Fibroblast of skin of right biceps (primary cell): ENCODE data around the gene PDE6D.

Source experiments
- DNase-seq: peaks from one replicate; pipeline ENCODE4 v3.0.0-alpha.2; 2013

Gene PDE6D

GRCh38 chr2:231706731-231707624 lies 74.1 kb downstream of the PDE6D start:
- peak; percentile 99 for DNase-seq

DNA sequence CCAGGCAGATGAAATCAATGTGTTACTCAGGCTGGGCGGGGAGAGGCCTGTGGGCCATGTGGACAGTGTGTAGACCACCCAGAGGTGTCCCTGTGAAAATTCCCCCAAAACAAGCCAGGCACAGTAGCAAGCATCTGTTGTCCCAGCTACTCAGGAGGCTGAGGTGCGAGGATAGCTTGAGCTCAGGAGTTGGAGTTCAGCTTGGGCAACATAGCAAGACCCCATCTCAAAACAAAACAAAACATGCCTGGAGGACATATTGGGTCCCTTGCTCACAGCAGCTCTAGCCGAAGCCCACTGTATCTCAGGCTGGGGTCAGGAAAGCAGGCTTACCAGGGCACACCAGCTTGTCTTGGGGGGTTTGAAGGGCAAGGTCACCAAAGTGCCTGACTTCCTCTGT lies 77.1 kb downstream of the PDE6D start:
- no peak for DNase-seq

- no peak for DNase-seq
Measured at GRCh38 chr2:231701456-231702373, 79.4 kb downstream of the PDE6D start.

- DNase-seq = peak; percentile 67
Measured at GRCh38 chr2:231699006-231699405, 82.1 kb downstream of the PDE6D start.

DNA sequence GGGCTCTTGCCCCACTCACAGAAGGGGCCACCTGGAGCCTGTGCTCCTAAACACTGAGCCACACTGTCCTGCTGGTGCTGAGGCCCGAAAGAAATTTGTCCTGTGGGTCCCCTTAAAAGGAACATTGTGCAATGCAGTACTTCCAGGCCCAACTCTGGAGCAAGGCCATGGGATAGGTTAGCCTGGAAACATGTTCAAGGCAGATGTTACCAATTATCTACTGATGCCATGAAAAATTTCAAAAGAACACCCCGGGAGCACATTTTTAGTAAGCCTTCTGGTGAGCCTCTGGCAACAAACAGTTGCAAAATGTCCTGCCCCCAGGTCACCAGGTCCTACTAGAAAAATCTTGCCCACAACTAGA lies 85.1 kb downstream of the PDE6D start:
- peak; percentile 65 for DNase-seq

- DNase-seq = peak; percentile 19
Measured at GRCh38 chr2:231693956-231694355, 87.1 kb downstream of the PDE6D start.

DNA sequence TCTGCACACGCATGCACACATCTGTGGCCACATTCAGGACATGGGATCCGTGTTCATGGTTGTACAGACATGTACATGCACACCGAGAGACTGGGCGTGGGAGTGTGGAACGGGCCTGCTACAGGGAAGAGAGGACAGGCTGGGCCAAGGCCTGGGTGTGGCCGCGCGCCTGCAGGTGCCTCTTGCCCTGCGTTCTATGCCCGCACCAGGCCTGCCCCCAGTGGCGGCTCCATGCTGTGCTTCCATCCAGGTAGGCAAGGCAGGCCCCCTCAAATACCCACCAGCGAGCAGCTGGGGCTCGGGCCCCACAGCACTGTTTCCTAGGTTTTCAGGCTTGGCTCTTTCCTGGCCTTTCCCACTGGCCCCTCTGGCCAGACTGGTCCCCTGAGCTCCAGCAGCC lies 88.2 kb downstream of the PDE6D start:
- no peak for DNase-seq

- DNase-seq = no peak
Measured at GRCh38 chr2:231691251-231691772, 89.8 kb downstream of the PDE6D start.

GRCh38 chr2:231689124-231689893 lies 91.8 kb downstream of the PDE6D start:
- no peak for DNase-seq

- no peak for DNase-seq
Measured at GRCh38 chr2:231688719-231689118, 92.4 kb downstream of the PDE6D start.

DNA sequence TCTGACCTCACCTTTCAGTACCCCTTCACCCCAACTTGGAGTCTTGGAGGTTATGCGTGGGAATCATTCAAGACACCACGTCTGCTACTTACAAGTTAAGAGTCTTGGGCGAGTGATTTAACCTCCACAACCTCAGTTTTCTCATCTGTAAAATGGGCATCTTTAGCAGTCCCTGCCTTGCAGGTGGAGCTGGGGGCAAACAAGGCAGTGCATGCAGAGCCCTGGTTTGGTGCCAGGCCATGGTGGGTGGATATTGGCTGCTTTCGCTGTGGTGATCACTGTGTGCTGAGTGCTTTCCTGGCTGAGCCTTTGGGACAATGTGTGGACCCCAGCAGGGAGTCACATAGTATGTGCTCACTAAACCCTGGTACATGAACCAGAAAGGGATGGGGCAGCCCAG lies 93.1 kb downstream of the PDE6D start:
- no peak for DNase-seq

DNA sequence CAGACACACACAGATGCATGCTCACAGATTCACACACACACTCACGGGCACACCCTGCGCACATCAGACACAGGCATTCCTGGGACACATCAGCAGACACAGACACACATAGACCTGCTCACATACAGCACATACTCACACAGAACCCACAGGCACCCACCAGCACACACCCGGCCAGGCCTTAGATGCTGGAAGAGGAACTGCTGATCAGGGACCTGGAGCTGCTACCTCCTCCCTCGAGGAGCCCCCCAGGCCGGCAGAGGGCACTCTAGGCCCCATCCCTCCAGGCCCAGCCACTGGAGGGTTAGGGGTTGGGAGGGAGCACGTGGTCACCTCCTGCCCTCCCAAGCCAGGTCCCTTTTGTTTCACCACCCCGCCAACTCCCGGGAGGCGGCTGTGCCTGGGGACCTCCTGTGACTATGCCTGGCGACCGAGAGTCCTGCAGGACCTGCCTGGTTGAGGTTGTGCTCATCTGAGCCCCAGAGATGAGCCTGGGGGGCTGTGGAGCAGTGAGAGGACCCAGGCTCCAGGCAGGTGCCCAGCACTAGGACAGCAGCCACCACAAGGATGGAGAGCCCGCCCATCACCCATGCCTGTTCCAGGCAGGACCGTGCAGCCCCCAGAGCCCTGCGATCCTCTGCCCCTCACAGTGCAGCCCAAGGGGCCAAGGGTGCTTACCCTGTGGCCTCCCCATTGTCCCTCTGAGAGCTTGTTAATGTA lies 93.8 kb downstream of the PDE6D start:
- DNase-seq = peak; percentile 51

- DNase-seq = no peak
Measured at GRCh38 chr2:231686192-231687100, 94.6 kb downstream of the PDE6D start.

- DNase-seq = no peak
Measured at GRCh38 chr2:231685349-231686191, 95.5 kb downstream of the PDE6D start.

GRCh38 chr2:231684314-231685223 lies 96.5 kb downstream of the PDE6D start:
- DNase-seq = no peak

DNA sequence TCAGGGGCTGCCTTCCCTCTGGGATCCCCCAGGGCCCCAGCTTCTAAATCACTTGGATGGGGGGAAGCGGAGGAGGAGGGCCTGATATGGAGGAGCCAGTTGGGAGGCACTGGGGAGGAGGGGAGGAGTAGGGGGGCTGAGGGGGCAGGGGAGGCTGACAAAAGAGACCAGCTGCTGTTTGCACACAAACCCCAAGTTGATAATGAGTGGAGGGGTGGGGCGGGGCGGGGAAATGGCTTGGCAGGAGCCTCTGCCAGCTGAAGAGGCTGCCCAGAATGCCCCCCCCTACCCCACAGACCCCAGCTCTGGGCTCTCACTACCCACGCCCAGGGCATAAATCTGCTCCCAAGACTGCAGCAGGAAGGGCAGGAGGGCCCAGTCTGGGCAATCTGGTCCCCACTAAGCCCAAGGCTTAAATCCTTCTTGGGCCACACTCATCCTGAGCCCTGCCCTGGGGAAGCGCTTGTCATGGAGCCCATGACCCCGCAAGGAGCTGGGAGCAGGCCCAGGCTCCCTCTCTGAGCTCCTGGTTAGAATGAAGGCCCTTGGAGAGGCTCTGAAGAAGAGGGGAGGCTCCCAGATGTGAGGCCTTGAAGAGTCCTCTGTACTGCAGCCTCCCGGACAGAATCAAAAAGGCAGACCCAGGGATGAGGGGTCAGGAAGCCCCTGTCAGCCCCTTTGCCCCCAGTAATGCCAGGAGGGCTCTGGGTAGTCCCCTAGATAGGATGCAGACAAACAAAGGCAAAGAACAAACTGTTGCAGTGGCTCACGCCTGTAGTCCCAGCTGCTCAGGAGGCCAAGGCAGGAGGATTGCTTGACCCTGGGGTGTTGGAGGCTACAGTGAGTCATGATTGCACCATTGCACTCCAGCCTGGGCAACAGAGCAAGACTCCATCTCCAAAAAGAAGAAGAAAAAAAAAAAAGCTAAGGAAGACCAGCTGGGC lies 97.5 kb downstream of the PDE6D start:
- no peak for DNase-seq

GRCh38 chr2:231682603-231683291 lies 98.3 kb downstream of the PDE6D start:
- DNase-seq = no peak
